ENCODE measurements around the gene SMIM24. TPM values are rescaled to one million over a fixed set of nuclear protein-coding genes. Genes with fewer than 3 reads are reported as not detected.

SMIM24 gene
- total and polyA plus RNA-seq, 9 of the 15 experiments (the other 6 are each of a cell fraction or from before 2014, with no cell fraction given) = 0.45 to 12.3 (median 1.4) TPM; not detected in 1

- TF ChIP-seq RERE (CRISPR knock-in tag; IDR thresholded peaks at IDR 0.05; ENCODE audit: borderline replicate concordance) (no peak), MCM7 (IDR thresholded peaks at IDR 0.05) (no peak), HDAC8 (tag; IDR thresholded peaks at IDR 0.05) (no peak), RBM17 (IDR thresholded peaks at IDR 0.05; ENCODE audit: borderline replicate concordance, low read depth, low read length) (no peak), ZFP1 (CRISPR knock-in tag; IDR thresholded peaks at IDR 0.05) (no peak), TEAD4 (IDR thresholded peaks at IDR 0.05; ENCODE audit: low read length) (no peak; the same call in 1 of the 2 replicates), TEAD4 (CRISPR knock-in tag; IDR thresholded peaks at IDR 0.05; ENCODE audit: borderline replicate concordance) (no peak), ZNF583 (CRISPR knock-in tag; IDR thresholded peaks at IDR 0.05) (peak; percentile 65; the same call in 1 of the 2 replicates), PRPF4 (IDR thresholded peaks at IDR 0.05; ENCODE audit: insufficient read depth, low read depth, low read length, poor library complexity, severe bottlenecking) (no peak), NR4A1 (CRISPR knock-in tag; IDR thresholded peaks at IDR 0.05) (no peak), NR4A1 (tag; IDR thresholded peaks at IDR 0.05) (no peak), SAP30 (IDR thresholded peaks at IDR 0.05; ENCODE audit: borderline replicate concordance, insufficient read depth, low read depth, low read length, poor library complexity, severe bottlenecking) (peak; percentile 77), PPARD (CRISPR knock-in tag; IDR thresholded peaks at IDR 0.05) (no peak), CREBBP (IDR thresholded peaks at IDR 0.05; ENCODE audit: low read depth, low read length) (no peak), NR1H2 (CRISPR knock-in tag; IDR thresholded peaks at IDR 0.05) (no peak), SMAD3 (CRISPR knock-in tag; conservative IDR thresholded peaks at IDR 0.05) (0 out of 2 replicates have a peak, but pooled peaks have one; percentile 59), CREM (IDR thresholded peaks at IDR 0.05; ENCODE audit: low read depth) (peak; percentile 82), ZNF224 (CRISPR knock-in tag; IDR thresholded peaks at IDR 0.05) (no peak), CBFA2T2 (conservative IDR thresholded peaks at IDR 0.05) (no peak), ZFP36 (IDR thresholded peaks at IDR 0.05; ENCODE audit: low read depth, low read length, partially characterized antibody) (no peak), ZNF184 (CRISPR knock-in tag; IDR thresholded peaks at IDR 0.05) (no peak), U2AF2 (optimal IDR thresholded peaks at IDR 0.05; ENCODE audit: low read depth, low read length) (no peak), BRD4 (IDR thresholded peaks at IDR 0.05) (0 out of 2 replicates have a peak, but pooled peaks have one; percentile 49), GTF2A2 (tag; IDR thresholded peaks at IDR 0.05) (no peak)
- TF ChIP-seq, protein P1, sequence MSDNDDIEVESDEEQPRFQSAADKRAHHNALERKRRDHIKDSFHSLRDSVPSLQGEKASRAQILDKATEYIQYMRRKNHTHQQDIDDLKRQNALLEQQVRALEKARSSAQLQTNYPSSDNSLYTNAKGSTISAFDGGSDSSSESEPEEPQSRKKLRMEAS (CRISPR knock-in tag; IDR thresholded peaks at IDR 0.05) = peak; percentile 80
These were observed 45.4 kb downstream of the SMIM24 start (continued) for GRCh38 chr19:3434630-3435553.
